H54 (cell line): ENCODE results near the gene RAB27A.
A peak's percentile ranks its signal among the peaks of the same experiment; 100 is the strongest.
"Not testable (repeated sequence)": the region's sequence is repeated elsewhere in the genome, so short reads cannot be mapped to it uniquely, and the experiment has no call there.

ENCODE experiments used
- DNase-seq: peaks from one replicate; pipeline ENCODE4 v3.0.0; 2011; ENCODE audit warnings: low spot score, mixed read lengths; ENCODE audit not compliant: insufficient read length
- FAIRE-seq: peaks from 3 replicates; lab custom pipeline; 2011; peaks lifted over from hg19 to GRCh38; lab: Jason Lieb, UNC
- POLR2A ChIP-seq: IDR thresholded peaks from 2 replicates; pipeline ENCODE4 v1.6.1; 2011; ENCODE audit warnings: low read depth, mild to moderate bottlenecking, low read length

The RAB27A gene

DNA sequence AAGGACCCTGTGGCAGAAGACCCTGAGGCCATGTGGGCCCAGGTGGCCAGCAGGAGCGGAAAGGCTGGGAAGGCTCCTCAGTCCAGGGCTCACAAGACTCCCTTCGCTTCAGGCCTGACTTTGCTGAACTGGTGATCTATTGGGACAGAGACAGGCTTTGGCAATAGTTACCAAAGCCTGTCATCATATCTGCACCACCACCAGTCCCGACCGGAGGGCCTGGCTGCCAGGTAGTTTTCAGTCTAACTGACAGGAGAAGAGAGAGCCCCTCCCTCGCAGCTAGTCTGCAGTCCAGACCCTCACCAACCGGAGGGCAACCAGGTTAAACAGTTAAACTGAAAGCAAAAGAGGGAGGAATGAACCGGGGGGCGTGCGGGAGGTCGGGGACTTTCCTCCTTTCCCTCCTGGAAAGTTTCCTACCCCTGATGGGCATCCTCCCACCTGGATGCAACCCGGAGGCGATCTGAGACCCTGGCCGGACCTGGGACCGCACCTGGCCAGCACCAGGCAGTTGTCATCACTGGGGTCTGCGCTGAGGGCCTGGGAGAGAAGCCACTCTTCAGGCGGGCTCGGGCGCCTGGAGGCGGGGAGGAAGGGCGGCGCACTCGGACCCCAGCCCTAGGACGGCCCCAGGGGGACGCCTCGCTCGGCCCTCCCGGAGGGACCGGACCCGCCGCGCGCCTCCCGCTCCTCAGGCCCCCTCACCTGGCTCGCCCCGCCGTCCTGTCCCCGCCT lies 435 bp downstream of the RAB27A start:
- no peak for TF ChIP-seq POLR2A
- DNase-seq (no peak), FAIRE-seq (no peak)

DNA sequence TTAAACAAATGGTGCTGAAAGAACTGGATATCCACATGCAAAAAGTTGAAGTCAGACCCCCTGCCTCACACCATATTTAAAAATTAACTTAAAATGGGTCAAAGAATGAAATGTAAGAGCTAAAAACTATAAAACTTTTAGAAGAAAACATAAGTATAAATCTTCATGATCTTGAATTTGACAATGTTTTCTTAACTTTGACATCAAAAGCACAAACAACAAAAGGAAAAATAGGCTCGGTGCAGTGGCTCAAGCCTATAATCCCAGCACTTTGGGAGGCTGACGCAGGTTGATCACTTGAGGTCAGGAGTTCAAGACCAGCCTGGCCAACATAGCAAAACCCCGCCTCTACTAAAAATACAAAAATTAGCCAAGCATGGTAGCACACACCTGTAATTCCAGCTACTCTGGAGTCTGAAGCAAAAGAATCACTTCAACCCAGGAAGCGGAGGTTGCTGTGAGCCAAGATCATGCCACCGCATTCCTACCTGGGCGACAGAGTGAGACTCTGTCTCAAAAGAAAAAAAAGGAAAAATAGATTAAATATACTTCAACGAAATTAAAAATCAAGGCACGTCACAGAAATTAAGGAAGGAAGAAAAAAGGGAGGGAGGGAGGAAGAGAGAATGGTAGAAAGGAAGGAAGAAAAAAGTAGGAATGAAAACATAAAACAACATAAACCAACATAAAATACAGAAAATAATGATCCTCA lies 1.5 kb downstream of the RAB27A start:
- DNase-seq = no peak
- TF ChIP-seq POLR2A = no peak

DNA sequence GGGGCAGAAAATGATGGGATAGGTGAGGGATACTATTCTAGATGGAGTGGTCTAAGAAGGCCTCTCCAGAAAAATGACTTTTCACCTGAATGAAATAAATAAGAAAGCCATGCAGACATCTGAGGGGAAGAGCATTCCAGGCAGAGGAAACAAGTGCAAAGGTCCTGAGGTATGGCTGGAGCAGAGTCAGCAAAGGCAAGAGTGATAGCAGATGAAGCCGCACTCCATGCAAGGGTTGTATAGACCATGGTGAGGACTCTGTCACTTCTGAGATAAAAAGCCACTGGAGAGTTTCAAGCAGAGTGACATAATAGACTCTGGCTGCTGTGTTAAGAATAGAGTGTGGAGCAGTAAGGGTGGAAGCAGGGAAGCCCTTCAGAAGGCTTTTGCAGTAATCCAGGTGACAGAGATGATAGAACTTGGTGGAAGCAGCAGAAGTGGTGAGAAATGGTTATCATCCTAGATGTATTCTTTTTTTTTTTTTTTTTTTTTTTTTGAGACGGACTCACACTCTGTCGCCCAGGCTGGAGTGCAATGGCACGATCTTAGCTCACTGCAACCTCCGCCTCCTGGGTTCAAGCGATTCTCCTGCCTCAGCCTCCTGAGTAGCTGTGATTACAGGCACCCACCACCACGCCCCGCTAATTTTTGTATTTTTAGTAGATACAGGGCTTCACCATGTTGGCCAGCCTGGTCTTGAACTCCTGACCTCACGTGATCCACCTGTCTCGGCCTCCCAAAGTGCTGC lies 3.0 kb downstream of the RAB27A start:
- not testable (repeated sequence) for FAIRE-seq, DNase-seq

More for the DNA sequence above, 1.5 kb downstream of the RAB27A start:
- no peak for FAIRE-seq

DNA sequence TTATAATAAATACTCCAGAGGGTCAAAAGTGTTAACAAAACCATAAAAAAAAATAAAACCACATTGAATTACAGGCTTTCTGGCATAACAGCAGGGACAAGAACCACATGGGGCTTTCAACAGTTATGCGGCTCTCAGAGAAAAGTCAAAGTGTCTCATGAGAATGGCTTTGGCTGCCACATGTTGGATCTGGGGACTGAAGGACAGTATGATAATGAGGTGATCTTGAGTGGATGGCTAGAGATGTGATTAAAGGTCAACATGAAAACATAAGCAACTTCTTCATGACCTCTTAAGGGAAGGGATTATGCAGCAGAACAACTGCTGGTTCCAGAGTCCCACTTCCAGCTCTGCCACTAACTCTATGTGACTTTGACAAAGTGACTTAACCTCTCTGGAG lies 5.2 kb downstream of the RAB27A start:
- TF ChIP-seq POLR2A = no peak
- FAIRE-seq (no peak), DNase-seq (no peak)

DNA sequence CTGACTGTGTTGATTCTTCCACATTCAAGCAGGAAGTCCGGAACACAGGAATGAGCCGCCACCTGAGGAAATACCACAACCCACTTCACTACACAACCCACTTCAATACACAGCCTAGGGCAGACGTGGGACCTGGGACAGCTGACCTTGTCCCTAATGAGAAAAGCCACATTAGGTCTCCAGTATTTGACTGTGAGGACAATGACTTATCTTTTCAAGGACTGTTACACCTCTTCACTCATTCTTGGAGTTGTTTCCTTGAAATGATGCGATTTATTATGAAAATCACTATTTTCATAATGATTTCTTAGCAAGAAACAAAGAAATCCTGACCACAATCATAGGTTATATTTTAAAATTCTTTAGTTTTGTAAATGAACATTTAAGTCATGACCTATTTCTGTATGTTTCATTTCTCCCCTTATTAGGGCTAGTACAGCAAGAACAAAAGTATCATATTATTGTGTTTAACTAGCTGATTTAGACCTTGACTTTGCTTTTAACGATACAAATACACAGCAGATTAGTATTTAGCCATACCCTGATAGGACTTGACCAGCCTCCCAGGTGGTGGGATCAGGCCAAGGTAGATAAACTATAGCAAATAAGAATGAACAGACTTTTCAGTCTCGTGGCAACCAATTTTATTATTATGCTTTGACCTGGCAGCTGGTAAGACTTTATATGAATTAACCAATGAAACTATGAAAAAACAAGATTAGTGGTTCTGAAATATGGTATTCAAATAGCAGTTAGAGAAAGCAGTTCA lies 6.0 kb downstream of the RAB27A start:
- no peak for DNase-seq
- TF ChIP-seq POLR2A = no peak
- no peak for FAIRE-seq

DNA sequence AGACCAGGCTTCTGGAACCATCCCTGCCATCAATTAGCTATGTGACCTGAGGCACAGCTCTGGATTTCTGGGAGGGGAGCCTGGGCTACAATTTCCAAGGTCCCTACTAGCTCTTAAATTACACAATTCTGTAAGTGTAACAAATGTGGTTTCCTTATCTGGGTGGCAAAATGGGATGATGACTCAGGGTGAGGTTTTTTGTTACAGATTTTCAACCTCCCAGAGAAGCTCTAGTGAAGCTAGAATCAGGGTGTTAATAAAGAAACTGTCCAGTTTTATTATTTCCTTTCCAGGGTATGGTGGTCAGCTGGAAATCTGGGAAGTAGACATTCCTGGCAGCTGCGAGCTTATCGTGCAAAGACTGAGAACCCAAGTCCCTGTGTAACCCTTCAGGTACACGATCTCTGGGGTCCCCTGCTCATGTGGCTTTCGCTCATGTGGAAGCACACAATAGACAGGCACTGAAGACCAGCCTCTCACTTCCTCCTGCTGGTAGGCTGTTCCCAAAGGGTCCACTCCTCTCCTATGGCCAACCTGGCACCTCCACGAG lies 7.3 kb downstream of the RAB27A start:
- no peak for TF ChIP-seq POLR2A
- FAIRE-seq (no peak), DNase-seq (no peak)

DNA sequence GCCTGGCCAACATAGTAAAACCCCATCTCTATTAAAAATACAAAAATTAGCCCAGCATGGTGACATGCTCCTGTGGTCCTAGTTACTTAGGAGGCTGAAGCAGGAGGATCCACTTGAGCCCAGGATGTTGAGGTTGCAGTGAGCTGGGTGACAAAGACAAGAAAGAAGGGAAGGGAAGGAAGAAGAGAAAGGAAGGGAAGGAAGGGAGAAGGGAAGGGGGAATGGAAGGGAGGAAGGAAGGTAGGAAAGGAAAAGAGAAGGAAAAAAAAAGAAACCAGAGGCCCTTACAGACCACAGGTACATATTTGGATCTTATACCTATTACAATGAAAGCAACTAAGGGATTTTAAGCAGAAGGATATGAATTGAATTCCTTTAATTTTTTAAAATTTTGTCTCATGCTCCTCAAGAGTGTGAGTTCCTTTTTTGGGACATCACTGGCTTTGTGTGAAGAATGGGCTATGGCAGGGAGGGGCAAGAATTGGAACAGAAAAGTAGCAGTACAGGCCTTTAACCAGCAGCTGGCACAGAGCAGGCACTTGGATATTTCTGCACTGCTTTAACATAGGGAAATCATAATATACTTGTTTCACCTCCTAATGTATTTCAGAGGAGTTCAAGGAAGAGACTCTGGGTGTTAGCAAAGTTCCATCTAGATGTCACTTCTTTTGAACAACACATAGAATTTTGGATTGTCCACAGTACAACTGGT lies 7.9 kb downstream of the RAB27A start:
- TF ChIP-seq POLR2A = no peak
- no peak for DNase-seq
- no peak for FAIRE-seq

DNA sequence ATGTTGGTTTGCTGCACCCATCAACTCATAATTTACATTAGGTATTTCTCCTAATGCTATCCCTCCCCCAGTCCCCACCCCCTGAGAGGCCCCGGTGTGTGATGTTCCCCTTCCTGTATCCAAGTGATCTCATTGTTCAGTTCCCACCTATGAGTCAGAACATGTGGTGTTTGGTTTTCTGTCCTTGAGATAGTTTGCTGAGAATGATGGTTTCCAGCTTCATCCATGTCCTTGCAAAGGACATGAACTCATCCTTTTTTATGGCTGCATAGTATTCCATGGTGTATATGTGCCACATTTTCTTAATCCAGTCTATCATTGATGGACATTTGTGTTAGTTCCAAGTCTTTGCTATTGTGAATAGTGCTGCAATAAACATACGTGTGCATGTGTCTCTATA lies 9.0 kb downstream of the RAB27A start:
- not testable (repeated sequence) for FAIRE-seq, DNase-seq

DNA sequence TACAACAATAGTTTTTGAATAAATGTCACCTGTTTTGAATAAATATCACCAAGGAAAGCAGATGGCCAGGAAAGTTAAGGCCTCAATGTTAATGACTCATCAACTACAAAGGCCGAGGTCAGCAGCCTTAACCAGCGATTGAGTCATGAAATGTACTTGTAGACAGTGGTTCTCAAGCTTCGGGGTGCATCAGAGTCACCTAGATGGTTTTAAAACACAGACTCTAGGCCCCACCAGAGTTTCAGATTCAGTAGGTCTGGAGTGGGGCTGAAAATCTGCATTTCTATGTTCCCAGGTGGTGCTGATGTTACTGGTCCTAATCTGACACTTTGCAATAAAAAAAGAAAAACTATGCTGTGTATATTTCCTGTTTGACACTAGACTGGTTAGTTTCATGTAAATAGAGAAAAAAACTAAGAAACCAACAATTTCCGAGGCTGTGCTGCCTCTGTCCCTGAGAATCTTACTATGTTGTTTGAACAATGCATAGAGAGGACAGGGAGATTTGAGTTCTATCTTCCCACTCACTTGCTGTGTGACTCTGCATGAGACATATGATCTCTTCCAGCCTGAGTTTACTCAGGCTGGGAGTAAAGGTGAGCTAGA lies 9.8 kb downstream of the RAB27A start:
- peak; percentile 65 for FAIRE-seq

DNA sequence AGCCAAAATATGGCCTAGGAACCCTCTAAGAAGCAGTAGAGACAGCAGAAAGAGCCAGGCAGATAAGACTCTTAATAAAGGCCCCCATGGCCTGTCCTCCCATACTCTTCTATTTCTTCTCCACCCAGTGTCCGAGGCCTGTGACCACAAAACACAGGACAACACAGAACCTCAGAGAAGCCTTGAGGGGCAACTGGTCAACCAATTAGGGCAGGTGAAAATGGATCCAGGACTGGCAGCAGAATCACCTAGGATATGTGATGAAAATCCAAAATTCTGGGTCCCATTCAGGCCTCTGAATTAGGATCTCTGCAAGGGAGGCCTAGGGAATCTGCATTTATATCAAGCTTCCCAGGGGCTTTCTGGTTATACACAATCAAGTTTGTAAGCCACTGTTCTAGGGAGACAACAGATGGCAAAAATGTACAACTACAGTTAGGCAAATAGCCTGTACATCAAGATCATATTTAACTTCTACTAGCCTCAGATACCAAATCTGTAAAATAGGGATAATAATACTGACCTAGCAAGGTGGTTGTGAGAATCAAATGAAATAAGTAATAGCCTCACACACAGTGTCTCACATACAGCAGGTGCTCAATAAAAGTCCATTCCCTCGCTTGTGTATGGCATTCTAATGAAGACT lies 10.4 kb downstream of the RAB27A start:
- TF ChIP-seq POLR2A = no peak
- FAIRE-seq = no peak
- DNase-seq = no peak

More for the DNA sequence above, 9.8 kb downstream of the RAB27A start:
- no peak for DNase-seq
- no peak for TF ChIP-seq POLR2A

DNA sequence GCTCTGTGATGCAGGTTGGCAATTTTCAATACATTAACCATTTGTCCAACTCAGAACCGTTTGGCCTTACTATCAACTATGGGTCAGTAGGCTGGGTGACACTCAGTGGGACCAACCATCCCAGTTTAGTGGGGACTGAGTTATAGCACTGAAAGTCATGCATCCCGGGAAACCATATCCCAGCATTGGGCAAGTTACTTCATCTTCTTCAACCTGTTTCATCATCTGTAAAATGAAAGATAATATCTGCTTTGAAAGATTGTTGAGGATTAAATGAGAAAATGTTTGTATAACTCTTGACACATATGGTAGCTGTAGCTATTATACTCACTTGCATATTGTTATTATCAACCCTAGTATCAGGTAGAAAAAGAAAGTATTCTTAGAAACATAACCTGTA lies 11.9 kb downstream of the RAB27A start:
- DNase-seq (no peak), FAIRE-seq (no peak)
- TF ChIP-seq POLR2A = no peak

DNA sequence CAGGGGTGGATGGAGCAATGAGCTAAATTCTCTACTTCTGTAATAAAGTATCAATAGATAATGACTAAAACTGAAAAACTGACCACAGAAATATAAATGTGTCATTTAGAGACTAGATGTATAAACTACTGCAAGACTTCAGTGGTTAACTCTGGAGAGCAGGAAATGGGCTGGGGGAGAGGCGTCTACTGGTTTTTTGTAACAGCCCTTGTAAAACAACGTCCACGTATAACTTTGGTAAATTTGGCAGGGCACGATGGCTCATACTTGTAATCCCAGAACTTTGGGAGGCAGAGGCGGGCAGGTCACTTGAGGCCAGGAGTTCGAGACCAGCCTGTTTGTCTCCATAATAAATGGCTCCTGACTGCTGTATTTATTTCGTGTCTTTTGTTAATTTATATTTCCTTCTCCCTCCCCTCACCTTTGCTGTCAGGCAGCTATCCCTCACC lies 12.5 kb downstream of the RAB27A start:
- DNase-seq = no peak
- no peak for FAIRE-seq
- no peak for TF ChIP-seq POLR2A
